ENCODE measurements around the gene GFOD2. TPM values are rescaled to one million over a fixed set of nuclear protein-coding genes. Genes with fewer than 3 reads are reported as not detected.
A peak's percentile ranks its signal among the peaks of the same experiment; 100 is the strongest.

Gene GFOD2
- total and polyA plus RNA-seq, 2 experiments from 2014 or later, result 19.3 to 34.3 TPM

- Histone ChIP-seq H2AFZ (no peak overlapping the region), H3K36me3 (ENCODE audit: insufficient read depth) (no peaks in the 10 kb centered on the region), H3F3A (replicated peaks; ENCODE audit: low read depth) (peaks cover 11% of the 10 kb centered on the region), H3K9me2 (ENCODE audit: insufficient read depth) (no peaks in the 10 kb centered on the region), H3K4me2 (no peak overlapping the region), H3K4me1 (ENCODE audit: insufficient read depth) (no peaks in the 10 kb centered on the region), H3K27me3 (ENCODE audit: insufficient read depth) (no peaks in the 10 kb centered on the region), H3K79me2 (replicated peaks; ENCODE audit: insufficient read depth) (no peaks in the 10 kb centered on the region), H3K27ac (ENCODE audit: low read depth) (no peak overlapping the region), H3K4me3 (no peak overlapping the region), H4K20me1 (replicated peaks; ENCODE audit: insufficient read depth) (no peaks in the 10 kb centered on the region; the same call in 1 of the 2 replicates)
- no peak for TF ChIP-seq NANOG (IDR thresholded peaks at IDR 0.05; ENCODE audit: borderline replicate concordance)
- no peak for TF ChIP-seq ETS1 (IDR thresholded peaks at IDR 0.05)
- peak; percentile 84 to 94 for TF ChIP-seq CTCF (conservative IDR thresholded peaks at IDR 0.05; ENCODE audit: low read depth in 2 of 2)
- TF ChIP-seq REST (IDR thresholded peaks at IDR 0.05; ENCODE audit: unreplicated experiment), result no peak
- TF ChIP-seq ZNF114 (CRISPR knock-in tag; IDR thresholded peaks at IDR 0.05), result no peak
- no peak for TF ChIP-seq EZH2phosphoT487 (IDR thresholded peaks at IDR 0.05; ENCODE audit: unreplicated experiment)
- no peak for TF ChIP-seq ZNF331 (CRISPR knock-in tag; IDR thresholded peaks at IDR 0.05; ENCODE audit: low read depth)
- peak; percentile 32; the same call in 1 of the 2 replicates for TF ChIP-seq POLR2AphosphoS5 (IDR thresholded peaks at IDR 0.05; ENCODE audit: low read depth)
- TF ChIP-seq EZH2 (IDR thresholded peaks at IDR 0.05; ENCODE audit: low read depth, unreplicated experiment), result no peak
- no peak for TF ChIP-seq JUNB (IDR thresholded peaks at IDR 0.05; ENCODE audit: unreplicated experiment)
- no peak for TF ChIP-seq STAT1 (IDR thresholded peaks at IDR 0.05; ENCODE audit: unreplicated experiment)
- no peak for TF ChIP-seq ZNF462 (CRISPR knock-in tag; IDR thresholded peaks at IDR 0.05)
- no peak for TF ChIP-seq CREB1 (CRISPR knock-in tag; IDR thresholded peaks at IDR 0.05; ENCODE audit: low read depth)
- DNase-seq (ENCODE audit: low spot score) (peak; percentile 87), ATAC-seq (peak; percentile 55)
- Mint-ChIP-seq H3K4me3 (no peak overlapping the region), H3K4me1 (0 out of 3 replicates have a peak, but pooled peaks cover 3% of the 10 kb centered on the region), H3K36me3 (ENCODE audit: low read depth) (no peaks in the 10 kb centered on the region), H3K27me3 (ENCODE audit: insufficient read depth, low read depth, poor library complexity) (peaks cover 24% of the 10 kb centered on the region), H3K9me3 (no peaks in the 10 kb centered on the region), H3K27ac (no peak overlapping the region)
These were observed 46.1 kb downstream of the GFOD2 start for GRCh38 chr16:67672739-67673662.

Data from GM23338 (cell line).